Measurements from ENCODE around the gene VPS54.

Gene VPS54

GRCh38 chr2:64024259-64024949, 5.2 kb upstream of the VPS54 start:
- TF ChIP-seq FOXP2 (optimal IDR thresholded peaks at IDR 0.05; ENCODE audit: borderline replicate concordance, extremely low read depth, extremely low read length, insufficient read depth) (no peak), REST (IDR thresholded peaks at IDR 0.05; ENCODE audit: insufficient read depth in 1 of 2, low read depth in 2 of 2, low read length in 2 of 2) (no peak), SIN3A (IDR thresholded peaks at IDR 0.05; ENCODE audit: borderline replicate concordance, insufficient read depth, low read length) (no peak), POLR2AphosphoS5 (IDR thresholded peaks at IDR 0.05; ENCODE audit: low read depth, low read length) (no peak), TAF1 (IDR thresholded peaks at IDR 0.05; ENCODE audit: borderline replicate concordance, insufficient read depth, low read length) (no peak)

- TF ChIP-seq FOXP2 (optimal IDR thresholded peaks at IDR 0.05; ENCODE audit: borderline replicate concordance, extremely low read depth, extremely low read length, insufficient read depth) (no peak), TAF1 (IDR thresholded peaks at IDR 0.05; ENCODE audit: borderline replicate concordance, insufficient read depth, low read length) (no peak), REST (IDR thresholded peaks at IDR 0.05; ENCODE audit: insufficient read depth in 1 of 2, low read depth in 2 of 2, low read length in 2 of 2) (no peak), POLR2AphosphoS5 (IDR thresholded peaks at IDR 0.05; ENCODE audit: low read depth, low read length) (no peak), SIN3A (IDR thresholded peaks at IDR 0.05; ENCODE audit: borderline replicate concordance, insufficient read depth, low read length) (no peak)
Observed at GRCh38 chr2:64023485-64024258, 4.4 kb upstream of the VPS54 start.

- TF ChIP-seq FOXP2 (optimal IDR thresholded peaks at IDR 0.05; ENCODE audit: borderline replicate concordance, extremely low read depth, extremely low read length, insufficient read depth), result no peak
- TF ChIP-seq REST (IDR thresholded peaks at IDR 0.05; ENCODE audit: insufficient read depth in 1 of 2, low read depth in 2 of 2, low read length in 2 of 2), result no peak
- TF ChIP-seq POLR2AphosphoS5 (IDR thresholded peaks at IDR 0.05; ENCODE audit: low read depth, low read length), result no peak
- no peak for TF ChIP-seq TAF1 (IDR thresholded peaks at IDR 0.05; ENCODE audit: borderline replicate concordance, insufficient read depth, low read length)
- no peak for TF ChIP-seq SIN3A (IDR thresholded peaks at IDR 0.05; ENCODE audit: borderline replicate concordance, insufficient read depth, low read length)
Observed at GRCh38 chr2:64021578-64021977, 2.4 kb upstream of the VPS54 start.

- TF ChIP-seq SIN3A (IDR thresholded peaks at IDR 0.05; ENCODE audit: borderline replicate concordance, insufficient read depth, low read length) (no peak), POLR2AphosphoS5 (IDR thresholded peaks at IDR 0.05; ENCODE audit: low read depth, low read length) (no peak), TAF1 (IDR thresholded peaks at IDR 0.05; ENCODE audit: borderline replicate concordance, insufficient read depth, low read length) (no peak), REST (IDR thresholded peaks at IDR 0.05; ENCODE audit: insufficient read depth in 1 of 2, low read depth in 2 of 2, low read length in 2 of 2) (no peak), FOXP2 (optimal IDR thresholded peaks at IDR 0.05; ENCODE audit: borderline replicate concordance, extremely low read depth, extremely low read length, insufficient read depth) (no peak)
Observed at GRCh38 chr2:64019975-64020528, 824 bp upstream of the VPS54 start.
